IMR-90 (cell line): ENCODE measurements around the gene ZFAND4. TPM values are rescaled to one million over a fixed set of nuclear protein-coding genes. Genes with fewer than 3 reads are reported as not detected.

ENCODE experiments used
- ATAC-seq: fragments of 200-7000 bp; cut with Tn5 transposase; 2 replicates; pipeline ENCODE4 v1.9.1; 2020; ENCODE audit warnings: low read depth, mild to moderate bottlenecking, moderate library complexity
- BruUV-seq: library from RNA; stranded (reverse); fragments of 400-500 nt; replicated peaks from 2 replicates; lab custom pipeline; 2021; lab: Mats Ljungman, UMichigan
- CTCF ChIA-PET: fragments of 300-600 bp; formaldehyde crosslinking; extraction: SDS; loops from one replicate; lab custom pipeline; 2021; ENCODE audit warnings: antibody characterized with exemption; lab: Yijun Ruan, JAX
- POLR2A ChIA-PET: fragments of 300-600 bp; sonication (Branson Sonifier 250); formaldehyde crosslinking; loops from one replicate; lab custom pipeline; 2022; ENCODE audit warnings: antibody characterized with exemption; ENCODE audit not compliant: unreplicated experiment; lab: Charles Lee
- DNase-seq: peaks from one replicate; pipeline ENCODE4 v3.0.0; 2013
- H2AFZ ChIP-seq: replicated peaks from 2 replicates; pipeline ENCODE3; 2013; ENCODE audit warnings: low read length, mild to moderate bottlenecking; ENCODE audit not compliant: poor library complexity
- H2AK5ac ChIP-seq: 2 replicates; pipeline ENCODE4 v1.6.1; 2013; ENCODE audit warnings: low read depth, low read length, inconsistent platforms
- H2AK9ac ChIP-seq: replicated peaks from 2 replicates; pipeline ENCODE3; 2013; ENCODE audit warnings: mild to moderate bottlenecking, low read depth, low read length, moderate library complexity; ENCODE audit not compliant: poor library complexity
- H2BK120ac ChIP-seq: 2 replicates; pipeline ENCODE4 v1.6.1; 2013; ENCODE audit warnings: low read depth, low read length, inconsistent platforms
- H2BK15ac ChIP-seq: 3 replicates; pipeline ENCODE4 v1.6.1; 2013; ENCODE audit warnings: low read depth, low read length, inconsistent platforms
- H2BK20ac ChIP-seq: 2 replicates; pipeline ENCODE4 v1.6.1; 2013; ENCODE audit warnings: low read depth, mild to moderate bottlenecking, inconsistent platforms, low read length, moderate library complexity
- H2BK5ac ChIP-seq: 2 replicates; pipeline ENCODE4 v1.6.1; 2013; ENCODE audit warnings: mild to moderate bottlenecking, low read depth, low read length, inconsistent platforms; ENCODE audit not compliant: poor library complexity, severe bottlenecking
- H3K14ac ChIP-seq: replicated peaks from 2 replicates; pipeline ENCODE4 v1.6.1; 2013; ENCODE audit warnings: low read depth, low read length, inconsistent platforms
- H3K18ac ChIP-seq: 2 replicates; pipeline ENCODE4 v1.6.1; 2013; ENCODE audit warnings: low read depth, low read length, control low read depth
- H3K23ac ChIP-seq: 2 replicates; pipeline ENCODE4 v1.6.1; 2013; ENCODE audit warnings: low read depth, low read length, inconsistent platforms
- H3K27ac ChIP-seq: 2 replicates; pipeline ENCODE4 v1.5.1; 2013; ENCODE audit warnings: mild to moderate bottlenecking, control low read depth, low read length; ENCODE audit not compliant: insufficient read depth
- H3K27me3 ChIP-seq: 2 replicates; pipeline ENCODE4 v1.6.1; 2013; ENCODE audit warnings: low read length; ENCODE audit not compliant: control insufficient read depth, insufficient read depth
- H3K36me3 ChIP-seq: 2 replicates; pipeline ENCODE4 v1.6.1; 2013; ENCODE audit warnings: low read length, mixed read lengths; ENCODE audit not compliant: control insufficient read depth, insufficient read depth
- H3K4ac ChIP-seq: 2 replicates; pipeline ENCODE4 v1.6.1; 2013; ENCODE audit warnings: low read depth, low read length, inconsistent platforms
- H3K4me1 ChIP-seq: 2 replicates; pipeline ENCODE4 v1.6.1; 2013; ENCODE audit warnings: low read length, mixed read lengths; ENCODE audit not compliant: control insufficient read depth, insufficient read depth
- H3K4me2 ChIP-seq: 2 replicates; pipeline ENCODE4 v1.6.1; 2013; ENCODE audit warnings: low read depth, mild to moderate bottlenecking, control low read depth, low read length, moderate library complexity
- H3K4me3 ChIP-seq: 2 replicates; pipeline ENCODE4 v1.5.1; 2013; ENCODE audit warnings: low read depth, mild to moderate bottlenecking, control low read depth, low read length, moderate library complexity; ENCODE audit not compliant: insufficient read depth
- H3K56ac ChIP-seq: 2 replicates; pipeline ENCODE4 v1.6.1; 2013; ENCODE audit warnings: low read length, inconsistent platforms; ENCODE audit not compliant: insufficient read depth; ENCODE audit errors: extremely low read depth
- H3K79me1 ChIP-seq, 2 experiments: 2 replicates each; pipeline ENCODE4 v1.6.1; 2013; ENCODE audit warnings: low read length in 2 of 2, inconsistent platforms in 1 of 2, low read depth in 1 of 2
- H3K9ac ChIP-seq: 2 replicates; pipeline ENCODE4 v1.6.1; 2013; ENCODE audit warnings: low read depth, low read length, control low read depth
- H3K9me1 ChIP-seq: 2 replicates; pipeline ENCODE4 v1.6.1; 2013; ENCODE audit warnings: low read length, inconsistent platforms; ENCODE audit not compliant: insufficient read depth
- H3K9me3 ChIP-seq: 2 replicates; pipeline ENCODE4 v1.6.1; 2013; ENCODE audit warnings: low read length; ENCODE audit not compliant: control insufficient read depth, insufficient read depth
- H4K20me1 ChIP-seq: 2 replicates; pipeline ENCODE4 v1.6.1; 2013; ENCODE audit warnings: low read length, inconsistent platforms; ENCODE audit not compliant: insufficient read depth
- H4K5ac ChIP-seq: 2 replicates; pipeline ENCODE4 v1.6.1; 2013; ENCODE audit warnings: mild to moderate bottlenecking, low read depth, low read length, control low read depth
- H4K8ac ChIP-seq, 2 experiments: 2 replicates each; pipeline ENCODE4 v1.6.1; 2013; ENCODE audit warnings: low read depth in 2 of 2, low read length in 2 of 2, control low read depth in 1 of 2, inconsistent platforms in 1 of 2
- H4K91ac ChIP-seq: 2 replicates; pipeline ENCODE4 v1.6.1; 2013; ENCODE audit warnings: low read depth, low read length, inconsistent platforms; ENCODE audit not compliant: insufficient read depth
- BHLHE40 ChIP-seq: fragments of 150-350 bp; IDR thresholded peaks from 2 replicates; pipeline ENCODE4 v1.6.1; 2016; ENCODE audit warnings: mild to moderate bottlenecking, low read depth, low read length
- CHD1 ChIP-seq: IDR thresholded peaks from 2 replicates; pipeline ENCODE4 v1.6.1; 2012; ENCODE audit warnings: low read depth, low read length, improper control_type of control experiment
- FOS ChIP-seq: fragments of 150-350 bp; IDR thresholded peaks from 2 replicates; pipeline ENCODE4 v1.6.1; 2016; ENCODE audit warnings: low read depth, low read length
- MAFK ChIP-seq: IDR thresholded peaks from 2 replicates; pipeline ENCODE4 v1.6.1; 2012; ENCODE audit warnings: low read depth, low read length, improper control_type of control experiment
- MXI1 ChIP-seq: IDR thresholded peaks from 2 replicates; pipeline ENCODE4 v1.6.1; 2012; ENCODE audit warnings: low read depth, mild to moderate bottlenecking, low read length, moderate library complexity, borderline replicate concordance
- NFE2L2 ChIP-seq: fragments of 150-350 bp; IDR thresholded peaks from 2 replicates; pipeline ENCODE4 v1.6.1; 2016; ENCODE audit warnings: low read depth, mild to moderate bottlenecking, low read length
- POLR2A ChIP-seq: IDR thresholded peaks from 2 replicates; pipeline ENCODE4 v1.6.1; 2012; ENCODE audit warnings: mild to moderate bottlenecking, low read depth, low read length
- RAD21 ChIP-seq: IDR thresholded peaks from 2 replicates; pipeline ENCODE4 v1.6.1; 2012; ENCODE audit warnings: low read length, improper control_type of control experiment
- RCOR1 ChIP-seq: IDR thresholded peaks from 2 replicates; pipeline ENCODE4 v1.6.1; 2012; ENCODE audit warnings: mild to moderate bottlenecking, low read length, improper control_type of control experiment; ENCODE audit not compliant: insufficient replicate concordance
- SMC3 ChIP-seq: fragments of 150-350 bp; IDR thresholded peaks from 2 replicates; pipeline ENCODE4 v1.6.1; 2016; ENCODE audit warnings: low read depth, mild to moderate bottlenecking, antibody characterized with exemption, low read length, moderate library complexity
- WGBS, 2 experiments: methylation state at CpG; one replicate each; pipeline versions ENCODE4 v1.1.5 to v1.1.7; 2013; ENCODE audit warnings: missing lambda C conversion rate in 2 of 2; ENCODE audit not compliant: insufficient read length in 1 of 2; ENCODE audit errors: extremely low coverage in 2 of 2; 5-methylcytosine and 5-hydroxymethylcytosine counted together
- dilution Hi-C: fragments of 300-500 bp; cut with HindIII; formaldehyde crosslinking; loops from one replicate; pipeline ENCODE4 v1.14.3; 2018; ENCODE audit warnings: low sequenced_read_pairs; ENCODE audit not compliant: unreplicated experiment
- in situ Hi-C: fragments of 300-500 bp; cut with MboI; formaldehyde crosslinking; loops from 3 replicates; pipeline ENCODE4 v1.14.3; 2019; ENCODE audit warnings: low sequenced_read_pairs, inconsistent platforms, mixed read lengths
- intact Hi-C: fragments of 100-400 bp; cut with micrococcal nuclease; formaldehyde crosslinking; loops from 2 replicates; pipeline ENCODE4 v1.10.0; 2022
- polyA plus RNA-seq, 3 experiments: library from polyadenylated mRNA; depleted of rRNA; stranded (reverse); fragments of >200 nt; gene quantifications; 2 replicates each; pipeline ENCODE4 v1.2.3, GENCODE V29; 2012; ENCODE audit warnings: low replicate concordance in 1 of 3
- total RNA-seq: library from RNA; depleted of rRNA; stranded (reverse); fragments of >200 nt; gene quantifications from 2 replicates; pipeline ENCODE4 v1.2.3, GENCODE V29; 2012
- TF ChIP-seq, protein P1 (sequence below): fragments of 150-350 bp; IDR thresholded peaks from 2 replicates; pipeline ENCODE4 v1.6.1; 2016; ENCODE audit warnings: low read depth, mild to moderate bottlenecking, low read length, moderate library complexity, borderline replicate concordance
- TF ChIP-seq, protein P2 (sequence below): conservative IDR thresholded peaks from 2 replicates; pipeline ENCODE4 v1.5.1; 2012; ENCODE audit warnings: mild to moderate bottlenecking, low read depth, low read length, improper control_type of control experiment

ZFAND4 gene
- total and polyA plus RNA-seq, 2 of the 4 experiments (the other 2 are of a cell fraction) = 2.0 to 3.4 TPM

- no peak overlapping the region for H3K4me3 ChIP-seq
- dilution Hi-C loops (no loop called here), intact Hi-C loops (no loop called here), in situ Hi-C loops (no loop called here)
- ChIA-PET POLR2A (no interaction called here), CTCF (no interaction called here)
- H3K9ac ChIP-seq = no peak overlapping the region
- no peak overlapping the region for H4K8ac ChIP-seq
- no peak overlapping the region for H3K23ac ChIP-seq
- H3K27me3 ChIP-seq = no peaks in the 10 kb centered on the region
- no peak overlapping the region for H3K56ac ChIP-seq
- no peaks in the 10 kb centered on the region for H3K9me3 ChIP-seq
- H3K36me3 ChIP-seq = no peaks in the 10 kb centered on the region
- H4K91ac ChIP-seq = no peak overlapping the region
- H4K5ac ChIP-seq = no peak overlapping the region
- H3K27ac ChIP-seq = no peak overlapping the region
- H3K79me1 ChIP-seq = peaks cover 0 to 9% of the 10 kb centered on the region in 2 experiments; a peak in 2 of 4 replicates
- DNase-seq = no peak
- ATAC-seq = no peak
- BruUV-seq = no TSS peak
- no peak overlapping the region for H3K4me2 ChIP-seq
- no peak overlapping the region for H2AK9ac ChIP-seq
- H3K18ac ChIP-seq = no peak overlapping the region
- TF ChIP-seq POLR2A (no peak), MAFK (no peak), NFE2L2 (no peak), CHD1 (no peak), RAD21 (no peak), FOS (no peak), BHLHE40 (no peak), MXI1 (no peak), SMC3 (no peak), RCOR1 (no peak)
- TF ChIP-seq, protein P1, sequence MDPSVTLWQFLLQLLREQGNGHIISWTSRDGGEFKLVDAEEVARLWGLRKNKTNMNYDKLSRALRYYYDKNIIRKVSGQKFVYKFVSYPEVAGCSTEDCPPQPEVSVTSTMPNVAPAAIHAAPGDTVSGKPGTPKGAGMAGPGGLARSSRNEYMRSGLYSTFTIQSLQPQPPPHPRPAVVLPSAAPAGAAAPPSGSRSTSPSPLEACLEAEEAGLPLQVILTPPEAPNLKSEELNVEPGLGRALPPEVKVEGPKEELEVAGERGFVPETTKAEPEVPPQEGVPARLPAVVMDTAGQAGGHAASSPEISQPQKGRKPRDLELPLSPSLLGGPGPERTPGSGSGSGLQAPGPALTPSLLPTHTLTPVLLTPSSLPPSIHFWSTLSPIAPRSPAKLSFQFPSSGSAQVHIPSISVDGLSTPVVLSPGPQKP = no peak
- TF ChIP-seq, protein P2, sequence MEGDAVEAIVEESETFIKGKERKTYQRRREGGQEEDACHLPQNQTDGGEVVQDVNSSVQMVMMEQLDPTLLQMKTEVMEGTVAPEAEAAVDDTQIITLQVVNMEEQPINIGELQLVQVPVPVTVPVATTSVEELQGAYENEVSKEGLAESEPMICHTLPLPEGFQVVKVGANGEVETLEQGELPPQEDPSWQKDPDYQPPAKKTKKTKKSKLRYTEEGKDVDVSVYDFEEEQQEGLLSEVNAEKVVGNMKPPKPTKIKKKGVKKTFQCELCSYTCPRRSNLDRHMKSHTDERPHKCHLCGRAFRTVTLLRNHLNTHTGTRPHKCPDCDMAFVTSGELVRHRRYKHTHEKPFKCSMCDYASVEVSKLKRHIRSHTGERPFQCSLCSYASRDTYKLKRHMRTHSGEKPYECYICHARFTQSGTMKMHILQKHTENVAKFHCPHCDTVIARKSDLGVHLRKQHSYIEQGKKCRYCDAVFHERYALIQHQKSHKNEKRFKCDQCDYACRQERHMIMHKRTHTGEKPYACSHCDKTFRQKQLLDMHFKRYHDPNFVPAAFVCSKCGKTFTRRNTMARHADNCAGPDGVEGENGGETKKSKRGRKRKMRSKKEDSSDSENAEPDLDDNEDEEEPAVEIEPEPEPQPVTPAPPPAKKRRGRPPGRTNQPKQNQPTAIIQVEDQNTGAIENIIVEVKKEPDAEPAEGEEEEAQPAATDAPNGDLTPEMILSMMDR = no peak
- H2BK120ac ChIP-seq = no peak overlapping the region
- H3K4ac ChIP-seq = no peak overlapping the region
- H3K9me1 ChIP-seq = no peaks in the 10 kb centered on the region
- peaks cover 5% of the 10 kb centered on the region; the same call in 1 of the 2 replicates for H4K20me1 ChIP-seq
- no peak overlapping the region for H2BK5ac ChIP-seq
- no CpG with 5 or more reads among the region's 1 CpG for WGBS, 2 experiments
- no peak overlapping the region for H2AK5ac ChIP-seq
- H3K14ac ChIP-seq = no peak overlapping the region
- H2BK20ac ChIP-seq = no peak overlapping the region
- no peaks in the 10 kb centered on the region for H3K4me1 ChIP-seq
- no peak overlapping the region for H2AFZ ChIP-seq
- no peak overlapping the region for H2BK15ac ChIP-seq
Observed at GRCh38 chr10:45582386-45582781, 90.2 kb downstream of the ZFAND4 start.
